DMS 273 (cell line): Measurements from ENCODE around the gene CCDC85C.
"Not testable (repeated sequence)": the region's sequence is repeated elsewhere in the genome, so short reads cannot be mapped to it uniquely, and the experiment has no call there.

Experiments used
- DNase-seq: peaks from one replicate; lab custom pipeline; 2025; ENCODE audit not compliant: unreplicated experiment; lab: John Stamatoyannopoulos, UW

CCDC85C gene

DNA sequence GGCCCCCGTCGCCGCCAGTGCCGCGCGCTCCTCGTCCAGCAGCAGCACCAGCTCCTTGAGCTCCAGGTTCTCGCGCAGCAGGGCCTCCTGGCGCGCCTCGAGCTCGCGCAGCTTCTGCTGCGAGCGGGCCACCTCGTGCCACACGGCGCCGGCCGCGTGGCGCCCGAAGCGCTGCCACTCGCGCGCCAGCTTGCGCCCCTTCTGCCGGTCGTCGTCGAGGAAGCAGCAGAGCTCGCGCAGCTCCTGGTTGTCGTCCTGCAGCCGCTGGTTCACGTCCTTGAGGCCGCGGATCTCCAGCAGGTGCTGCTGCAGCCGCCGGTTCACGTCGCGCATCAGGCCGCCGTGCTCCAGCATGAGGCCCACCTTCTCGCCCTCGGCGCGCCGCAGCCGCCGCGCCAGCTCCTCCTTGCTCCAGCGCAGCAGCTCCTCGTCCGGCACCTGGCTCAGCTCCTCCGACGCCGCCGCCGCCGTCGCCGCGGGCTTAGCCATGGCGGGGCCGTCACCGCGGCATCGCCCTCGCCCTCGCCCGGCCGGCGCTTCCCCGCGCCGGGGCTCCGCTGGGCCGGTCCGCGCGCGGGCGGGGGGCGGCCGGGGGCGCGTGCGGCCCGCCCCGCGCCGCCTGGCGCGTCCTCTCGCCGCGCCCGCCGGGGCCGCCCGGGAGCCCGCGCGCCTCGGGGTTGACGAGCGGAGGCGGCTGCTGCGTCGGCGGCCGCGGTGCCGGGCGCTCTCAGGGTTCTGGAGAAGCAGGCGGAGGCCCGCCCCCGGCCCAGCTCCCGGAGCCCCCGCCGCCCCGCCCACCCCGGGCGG is at the start of gene CCDC85C:
CCDC85C (minus strand) TSS at position 737 of the 807 bp plus-strand sequence; CDS start at position 489, 248 bp downstream.
- peak; percentile 86 for DNase-seq

DNA sequence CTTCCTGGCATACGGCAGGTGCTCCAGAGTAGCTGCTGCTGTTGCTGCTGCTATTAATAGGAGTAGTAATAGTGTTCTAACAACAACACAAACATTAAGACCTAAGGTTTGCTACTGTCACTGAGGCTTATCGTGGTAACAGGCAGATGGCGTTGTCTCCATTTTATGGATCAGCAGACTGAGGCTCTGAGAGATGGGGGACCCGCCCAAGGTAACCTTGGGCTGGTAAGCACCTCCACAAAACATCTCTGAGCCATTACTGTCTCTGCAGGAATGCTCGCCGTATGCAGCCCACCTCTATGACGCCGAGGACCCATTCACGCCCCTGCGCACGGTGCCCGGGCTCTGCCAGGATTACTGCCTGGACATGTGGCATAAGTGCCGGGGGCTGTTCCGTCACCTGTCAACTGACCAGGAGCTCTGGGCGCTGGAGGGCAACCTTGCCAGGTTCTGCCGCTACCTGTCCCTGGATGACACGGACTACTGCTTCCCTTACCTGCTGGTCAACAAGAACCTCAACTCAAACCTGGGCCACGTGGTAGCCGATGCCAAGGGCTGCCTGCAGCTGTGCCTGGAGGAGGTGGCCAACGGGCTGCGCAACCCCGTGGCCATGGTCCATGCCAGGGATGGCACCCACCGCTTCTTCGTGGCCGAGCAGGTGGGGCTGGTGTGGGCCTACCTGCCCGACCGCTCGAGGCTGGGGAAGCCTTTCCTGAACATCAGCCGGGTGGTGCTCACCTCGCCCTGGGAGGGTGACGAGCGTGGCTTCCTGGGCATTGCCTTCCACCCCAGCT is 48.1 kb upstream of the CCDC85C start:
- DNase-seq: no peak

DNA sequence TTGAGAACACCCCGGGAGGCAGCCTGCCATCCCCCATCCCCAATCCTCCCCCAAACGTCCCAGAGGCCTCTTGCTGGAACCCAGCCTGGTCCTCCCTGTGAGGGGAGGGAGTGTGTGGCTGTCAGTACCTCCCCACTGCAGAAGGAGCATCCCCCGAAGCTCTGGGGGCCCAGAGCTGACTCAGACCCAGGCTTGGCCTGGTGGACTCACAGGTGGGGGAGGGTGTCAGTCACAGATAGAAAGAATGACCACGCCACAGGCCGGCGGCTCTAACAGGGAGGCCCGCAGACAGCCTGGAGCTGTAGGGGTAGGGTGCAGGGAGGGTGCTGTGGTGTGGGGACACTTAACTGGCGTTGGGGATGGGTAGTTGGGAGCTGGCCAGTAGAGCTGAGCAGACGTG is 46.2 kb upstream of the CCDC85C start:
- no peak for DNase-seq

DNA sequence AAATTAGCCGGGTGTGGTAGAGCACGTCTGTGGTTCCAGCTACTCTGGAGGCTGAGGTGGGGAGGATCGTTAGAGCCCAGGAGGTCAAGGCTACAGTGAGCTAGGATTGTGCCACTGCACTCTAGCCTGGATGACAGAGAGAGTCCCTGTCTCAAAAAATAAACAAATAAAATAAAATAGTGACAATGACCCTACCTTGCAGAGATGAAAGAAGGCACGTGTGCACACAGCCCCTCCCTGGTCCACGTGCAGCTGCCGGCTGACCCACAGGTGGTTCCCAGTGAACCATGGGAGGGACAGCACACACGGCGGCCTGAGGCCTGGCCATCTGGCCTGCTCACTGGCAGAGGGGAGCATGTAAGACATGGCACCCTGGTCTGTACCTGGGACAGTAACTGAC is 45.6 kb upstream of the CCDC85C start:
- no peak for DNase-seq

DNA sequence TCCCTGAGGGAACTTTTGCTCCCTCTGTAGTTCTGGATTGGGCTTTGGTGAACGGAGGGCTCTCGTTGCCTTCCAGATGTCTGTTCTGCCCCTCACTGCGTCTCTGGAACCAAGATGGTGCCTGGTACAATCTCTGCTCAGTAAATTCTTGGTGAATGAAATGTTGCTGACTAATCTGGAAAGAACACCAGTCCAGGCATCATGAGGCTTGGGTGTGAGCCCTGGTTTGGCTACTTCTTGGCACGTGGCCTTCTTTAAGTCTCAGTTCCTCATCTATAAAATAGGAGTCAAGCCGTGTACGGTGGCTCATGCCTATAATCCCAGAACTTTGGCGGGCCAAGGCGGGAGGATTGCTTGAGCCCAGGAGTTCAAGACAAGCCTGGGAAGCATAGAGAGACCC is 45.2 kb upstream of the CCDC85C start:
- DNase-seq: no peak

DNA sequence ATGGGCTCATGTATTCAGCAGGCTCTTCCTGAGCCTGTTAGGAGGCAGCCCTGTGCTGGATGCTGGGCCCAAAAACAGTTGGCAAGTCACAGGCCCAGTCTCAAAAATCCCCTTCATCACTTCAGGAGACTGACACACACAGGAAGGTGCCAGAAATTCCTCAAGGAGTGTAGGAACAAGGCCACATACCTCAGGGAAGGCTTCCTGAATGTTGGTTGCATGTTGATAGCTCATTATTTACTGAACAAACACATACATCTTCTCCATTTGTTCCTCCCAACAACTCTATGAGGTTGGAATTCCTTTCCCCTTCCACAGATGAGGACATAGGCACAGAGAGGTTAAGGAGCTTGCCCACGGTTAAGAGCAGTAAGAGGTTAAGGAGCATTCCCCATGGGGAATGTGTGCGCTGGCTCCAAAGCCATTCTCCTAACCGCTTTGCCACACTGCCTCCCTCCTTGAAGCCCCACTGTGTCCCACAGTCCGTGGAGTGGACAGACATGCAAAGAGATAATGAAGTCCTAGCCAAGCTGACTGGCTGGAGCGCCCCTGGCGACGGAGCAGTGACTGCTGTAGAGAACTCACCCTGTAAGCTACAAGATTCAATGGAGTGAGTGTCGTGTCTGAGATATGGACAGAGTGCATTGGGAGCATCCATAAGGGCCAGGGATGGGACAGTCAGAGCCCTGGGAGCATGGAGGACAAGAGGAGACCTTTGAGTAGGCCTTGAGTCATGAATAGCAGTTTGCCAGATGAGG is 44.2 kb upstream of the CCDC85C start:
- no peak for DNase-seq

DNA sequence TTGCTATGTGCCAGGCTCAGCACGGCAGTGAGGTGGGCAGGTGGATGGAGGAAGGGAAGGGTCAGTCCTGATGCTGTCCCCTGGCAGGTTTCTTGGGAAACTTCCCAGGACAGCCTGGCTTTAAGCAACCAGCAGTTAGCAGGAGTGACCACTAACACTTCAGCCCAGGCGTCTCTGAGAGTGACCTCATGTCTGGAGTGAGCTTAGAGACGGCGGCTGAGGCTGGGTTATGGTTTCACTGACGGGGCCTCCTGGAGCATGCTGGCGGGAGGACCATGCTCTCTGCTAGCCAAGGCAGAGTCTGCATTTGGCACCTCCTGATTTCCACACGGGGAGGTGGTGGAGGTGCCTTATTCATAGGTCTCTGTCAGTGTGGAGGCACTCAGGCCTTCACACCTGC is 43.4 kb upstream of the CCDC85C start:
- DNase-seq: no peak

DNA sequence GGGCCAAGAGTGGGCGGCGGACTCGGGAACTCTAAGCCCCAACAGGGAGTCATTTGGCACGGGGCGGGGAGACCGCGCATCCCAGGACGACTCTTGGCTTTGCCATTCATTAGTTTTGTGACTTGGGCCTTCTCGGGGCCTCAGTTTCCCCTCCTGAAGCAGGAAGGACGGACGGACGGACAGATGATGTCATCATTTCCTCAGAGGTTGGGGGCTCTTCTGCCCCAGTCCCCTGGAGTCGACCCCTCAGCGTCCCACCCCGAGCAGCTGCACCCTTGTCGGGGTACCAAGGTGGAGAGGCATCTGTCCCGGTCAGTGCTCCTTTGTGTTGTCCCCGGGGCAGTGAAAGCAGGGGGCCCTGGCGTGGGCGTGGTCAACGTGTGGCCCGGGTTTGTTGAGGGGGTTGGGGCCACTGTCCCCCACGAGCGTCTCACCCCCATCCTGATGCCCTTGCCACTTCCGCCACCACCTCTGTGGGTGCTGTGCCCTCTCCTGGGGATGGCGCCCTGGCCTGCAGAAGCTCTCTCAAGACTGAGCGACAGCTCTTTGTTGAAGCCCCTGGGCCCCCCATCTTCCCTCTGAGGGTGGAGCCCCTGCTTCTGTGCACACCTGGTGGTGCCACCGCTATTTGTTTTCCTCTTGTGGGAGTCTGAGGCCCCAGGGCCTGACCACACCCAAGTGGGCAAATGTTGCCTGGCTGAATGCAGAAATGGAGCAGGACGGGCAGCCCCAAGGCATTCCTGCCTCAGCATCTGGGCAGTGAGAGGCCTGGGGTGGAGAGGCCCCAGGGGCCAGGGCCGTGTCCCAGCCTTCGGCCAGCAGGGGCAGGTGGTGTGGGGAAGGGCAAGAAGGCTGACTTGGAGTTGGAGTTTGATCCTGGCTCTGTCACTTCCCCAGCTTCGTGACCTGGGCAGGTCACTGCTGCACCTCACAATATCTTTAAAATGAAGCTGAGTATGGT is 41.8 kb upstream of the CCDC85C start:
- DNase-seq: no peak

DNA sequence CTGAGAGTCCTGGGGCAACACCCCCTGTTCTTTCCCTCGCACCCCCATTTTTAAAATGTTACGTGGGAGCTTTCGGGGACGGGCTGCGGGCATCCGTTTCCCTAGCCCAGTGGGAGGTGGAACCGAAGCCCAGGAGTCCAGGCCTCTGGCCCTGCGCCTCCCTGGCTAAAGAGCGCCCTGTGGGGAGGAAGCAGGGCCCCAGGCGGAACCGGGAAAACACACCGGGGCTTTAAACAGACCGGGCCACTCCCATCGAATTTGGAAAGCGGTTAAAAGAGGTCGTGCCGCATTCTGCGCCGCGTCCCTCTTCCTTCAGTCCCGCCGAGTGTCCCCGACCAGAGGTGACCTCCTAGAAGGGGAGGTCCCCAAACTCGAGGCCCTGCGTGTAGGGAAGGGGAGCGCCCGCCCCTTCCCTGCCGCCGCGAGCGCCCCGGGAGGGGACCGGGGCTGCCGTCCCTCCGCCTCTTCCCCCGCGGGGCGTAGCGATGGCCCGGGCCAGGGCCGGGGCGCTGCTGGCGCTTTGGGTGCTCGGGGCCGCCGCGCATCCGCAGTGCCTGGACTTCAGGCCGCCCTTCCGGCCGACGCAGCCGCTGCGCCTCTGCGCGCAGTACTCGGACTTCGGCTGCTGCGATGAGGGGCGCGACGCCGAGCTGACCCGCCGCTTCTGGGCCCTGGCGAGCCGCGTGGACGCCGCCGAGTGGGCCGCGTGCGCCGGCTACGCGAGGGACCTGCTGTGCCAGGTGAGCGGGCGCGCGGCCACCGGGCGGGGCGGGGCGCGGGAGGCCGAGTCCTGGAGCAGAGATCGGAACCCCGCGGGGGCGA is 40.9 kb upstream of the CCDC85C start, which contains the start of gene HHIPL1:
HHIPL1 (plus strand) TSS at position 407 of the 822 bp plus-strand sequence; CDS start at position 486, 79 bp downstream.
- peak; percentile 44 for DNase-seq

DNA sequence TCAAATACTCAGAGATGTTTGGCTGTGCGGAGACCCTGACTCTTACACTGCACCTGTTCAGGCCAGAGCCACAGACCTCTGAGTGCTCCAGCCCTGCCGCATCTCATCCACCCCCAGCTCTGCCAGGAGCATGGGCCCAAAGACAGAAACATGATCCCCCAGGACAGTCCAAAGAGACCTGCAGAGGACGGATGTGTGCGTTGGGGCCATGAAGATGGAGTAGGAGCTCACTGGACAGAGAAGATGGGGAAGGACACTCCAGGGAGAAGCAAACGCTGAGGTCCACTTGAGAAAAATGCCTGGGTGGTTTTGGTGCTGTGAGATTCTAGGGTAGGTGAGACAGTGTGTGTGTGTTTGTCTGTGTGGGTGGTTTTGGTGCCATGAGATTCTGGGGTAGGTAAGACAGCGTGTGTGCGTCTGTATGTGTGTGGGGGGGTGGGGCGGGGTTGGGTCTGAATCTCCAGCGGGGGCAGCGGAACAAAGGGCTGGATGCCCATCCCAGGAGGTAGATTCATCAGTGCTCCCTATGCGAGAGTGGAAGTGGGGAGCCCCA is 40.1 kb upstream of the CCDC85C start:
- DNase-seq: no peak

DNA sequence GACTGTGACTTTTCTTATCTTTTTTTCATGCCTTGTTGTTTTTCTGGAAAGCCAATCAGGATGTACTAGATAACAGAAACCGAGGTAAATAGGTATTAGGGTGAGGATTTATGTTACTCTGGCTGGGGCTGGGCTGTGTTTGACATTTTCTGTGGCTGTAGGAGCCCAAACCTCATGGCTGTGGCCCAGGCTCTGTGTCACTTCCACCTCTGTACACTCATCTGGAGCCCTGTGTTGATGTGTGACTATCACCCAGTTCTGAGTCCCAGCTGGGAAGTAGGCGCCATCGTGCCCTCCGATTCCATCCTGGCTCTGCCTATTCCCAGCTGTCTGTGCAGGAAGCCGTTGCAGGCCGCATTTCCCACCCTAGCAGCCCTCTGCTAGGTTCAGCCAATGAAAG is 39.3 kb upstream of the CCDC85C start:
- DNase-seq: no peak

DNA sequence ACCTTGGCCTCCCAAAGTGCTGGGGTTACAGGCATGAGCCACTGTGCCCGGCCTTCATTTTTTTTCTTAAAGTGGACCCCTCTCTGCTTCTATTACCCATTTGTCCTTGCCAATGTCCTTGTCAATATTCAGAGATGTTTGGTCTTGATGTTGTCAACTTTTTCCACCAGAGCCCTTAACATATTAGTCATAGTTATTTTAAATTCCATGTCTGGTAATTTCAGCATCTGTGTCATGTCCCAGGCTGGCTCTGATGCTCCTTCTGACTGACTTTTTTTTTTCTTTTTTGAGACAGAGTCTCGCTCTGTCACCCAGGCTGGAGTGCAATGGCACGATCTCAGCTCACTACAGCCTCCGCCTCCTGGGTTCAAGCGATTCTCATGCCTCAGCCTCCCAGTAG is 38.8 kb upstream of the CCDC85C start:
- not testable (repeated sequence) for DNase-seq

DNA sequence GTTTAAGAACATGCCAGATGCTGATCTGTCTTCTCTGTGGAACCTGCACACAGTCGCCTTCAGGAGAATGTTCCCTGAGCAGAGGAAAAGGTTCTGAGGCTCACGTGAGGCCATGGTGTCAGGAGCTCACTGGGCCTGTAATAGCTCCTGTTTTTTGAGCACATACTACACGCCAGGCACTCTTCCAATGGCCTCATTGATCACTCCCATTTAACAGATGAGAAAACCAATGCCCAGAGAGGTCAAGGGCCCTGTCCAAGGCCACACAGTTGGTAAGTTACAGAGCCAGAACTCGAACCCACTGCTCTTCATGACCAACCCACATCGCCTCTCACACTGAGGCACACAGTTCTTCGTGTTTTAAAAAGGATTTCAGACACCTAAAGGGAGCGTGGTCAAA is 33.6 kb upstream of the CCDC85C start:
- no peak for DNase-seq

DNA sequence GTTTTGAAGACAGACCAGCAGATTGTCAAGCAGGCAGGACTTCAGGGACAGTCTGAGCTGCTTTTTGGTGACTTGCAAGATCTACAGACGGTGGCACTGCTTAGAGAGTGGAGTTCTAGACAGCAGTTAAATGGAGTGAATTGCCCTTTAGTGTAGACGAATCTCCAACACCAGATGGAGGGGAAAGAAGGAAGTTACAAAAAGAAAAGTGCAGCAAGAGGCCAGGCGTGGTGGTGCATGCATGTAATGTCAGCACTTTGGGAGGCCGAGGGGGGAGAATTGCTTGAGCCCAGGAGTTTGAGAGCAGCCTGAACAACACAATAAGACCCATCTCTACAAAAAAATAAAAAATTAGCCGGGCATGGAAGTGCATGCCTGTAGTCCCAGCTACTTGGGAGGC is 32.5 kb upstream of the CCDC85C start:
- peak; percentile 28 for DNase-seq

DNA sequence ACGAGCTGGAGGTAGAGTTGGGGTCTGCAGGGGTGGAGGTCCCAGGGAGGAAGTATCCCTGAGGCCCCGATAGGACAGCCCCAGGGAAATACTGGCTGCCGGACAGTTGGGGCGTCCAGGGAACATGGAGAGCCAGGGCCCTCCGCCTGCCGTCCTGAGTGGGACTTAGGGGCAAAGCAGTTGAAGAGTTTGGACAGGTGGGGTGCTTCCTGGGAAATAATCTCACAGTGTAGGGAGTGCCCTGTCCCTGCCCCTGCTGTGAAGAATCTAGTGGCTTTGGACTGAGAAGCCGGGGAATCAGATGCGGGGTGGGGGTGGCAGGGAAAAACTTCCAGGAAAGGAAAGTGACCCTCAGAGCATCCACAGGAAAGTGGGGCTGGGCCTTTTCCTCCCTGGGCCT is 31.1 kb upstream of the CCDC85C start:
- no peak for DNase-seq

DNA sequence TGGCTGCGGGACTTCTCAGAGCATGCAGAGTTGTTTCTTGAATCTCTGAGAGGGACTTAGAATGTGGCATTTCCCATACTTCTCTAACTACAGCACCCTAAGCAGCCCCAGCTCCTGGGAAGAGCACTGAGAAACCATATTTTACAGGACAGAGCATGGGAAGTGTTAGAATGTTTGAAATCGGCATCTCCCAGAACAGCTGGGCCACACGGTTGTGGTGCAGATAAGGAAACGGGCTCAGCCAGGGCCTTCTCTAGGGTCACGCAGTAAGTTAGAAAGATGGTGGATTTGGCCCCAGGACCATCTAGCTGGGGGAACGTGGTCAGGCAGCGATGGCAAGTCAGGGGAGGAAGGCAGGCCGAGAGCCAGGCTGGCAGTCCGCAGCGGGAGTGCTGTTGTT is 30.4 kb upstream of the CCDC85C start:
- DNase-seq: no peak

DNA sequence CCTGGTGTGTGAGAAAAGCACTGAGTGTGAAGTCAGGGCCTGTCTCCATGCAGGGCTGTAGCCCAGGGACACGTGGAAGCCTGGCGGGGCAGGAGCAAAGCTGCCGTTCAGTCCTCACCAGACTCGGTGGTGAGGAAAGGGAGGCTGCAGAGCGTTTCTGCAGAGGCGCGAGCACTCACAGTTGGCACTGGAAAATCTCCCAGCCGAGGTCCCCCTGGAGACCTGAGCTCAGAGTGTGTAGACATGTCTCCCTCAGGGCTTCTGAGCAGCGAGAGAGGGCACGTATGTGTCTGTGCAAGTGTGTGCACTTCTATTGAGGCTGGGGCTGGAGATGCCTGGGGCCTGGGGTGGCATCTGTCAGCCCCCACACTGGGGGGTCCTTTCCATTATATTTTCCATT is 29.9 kb upstream of the CCDC85C start:
- no peak for DNase-seq

DNA sequence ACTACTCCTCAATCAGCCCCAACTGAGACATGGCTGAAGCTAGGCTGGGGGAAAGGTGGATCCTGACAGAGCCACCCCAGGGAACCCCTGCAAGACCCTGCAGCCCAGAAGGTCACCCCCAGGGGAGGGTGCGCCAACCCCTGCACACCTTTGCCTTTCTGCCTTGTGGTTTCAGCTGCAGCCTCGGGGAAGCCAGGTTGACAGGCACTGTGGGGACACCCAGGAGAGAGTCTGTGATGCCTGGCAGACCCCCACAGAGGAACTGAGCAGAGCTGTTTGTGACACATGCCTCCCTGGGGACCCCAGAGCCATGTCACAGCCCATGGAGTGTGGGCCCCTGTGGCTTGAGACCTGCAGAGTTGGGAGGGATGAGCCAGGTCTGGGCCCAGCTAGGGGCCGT is 29.1 kb upstream of the CCDC85C start:
- DNase-seq: no peak

DNA sequence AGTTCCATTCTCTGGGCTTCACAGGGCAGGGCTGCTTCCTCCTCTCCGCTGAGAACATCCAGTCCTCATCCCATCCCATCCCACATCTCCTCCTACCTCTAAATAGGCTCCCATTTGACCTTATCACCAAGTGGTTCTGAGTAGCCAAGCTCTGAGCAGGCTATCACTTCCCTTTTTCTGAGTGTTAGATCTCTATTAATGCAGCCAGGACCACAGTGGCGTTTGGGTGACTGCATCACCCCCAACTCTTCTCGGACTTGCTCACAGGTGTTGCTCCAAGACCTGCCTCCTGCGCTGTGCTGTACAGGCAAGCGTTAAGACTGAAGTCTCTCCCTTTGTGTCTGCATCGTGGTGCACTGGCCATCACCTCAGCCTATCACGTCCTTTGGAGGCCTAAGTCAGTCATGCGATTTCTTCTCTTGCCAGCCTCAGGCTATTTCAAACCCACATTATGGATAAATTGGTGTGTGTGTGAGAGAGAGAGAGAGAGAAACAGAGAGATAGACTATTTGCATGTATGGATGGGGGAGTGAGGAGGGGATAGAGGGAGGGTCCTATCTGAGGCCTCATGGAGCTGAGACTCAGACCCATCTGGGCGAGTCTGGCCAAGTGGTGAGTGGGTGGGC is 28.5 kb upstream of the CCDC85C start:
- DNase-seq: no peak
